Small intestine (tissue), 7 donors: ENCODE measurements around the gene SETD3. TPM values are rescaled to one million over a fixed set of nuclear protein-coding genes. Genes with fewer than 3 reads are reported as not detected.

ENCODE experiments used
- DNase-seq, 2 donors: peaks; one replicate each; pipeline versions ENCODE4 v3.0.0 to v3.0.0-alpha.2; 2013
- FAIRE-seq: peaks from 2 replicates; lab custom pipeline; 2012; peaks lifted over from hg19 to GRCh38; lab: Jason Lieb, UNC
- H3K27ac ChIP-seq, 3 donors: one replicate each; pipeline ENCODE4 v1.5.1; 2013; ENCODE audit warnings: low read length in 2 of 3, mild to moderate bottlenecking in 2 of 3, control low read depth in 1 of 3, inconsistent platforms in 1 of 3, low read depth in 1 of 3, moderate library complexity in 1 of 3
- H3K27me3 ChIP-seq, 3 donors: one replicate each; pipeline ENCODE4 v1.6.1; 2013; ENCODE audit warnings: low read length in 3 of 3, inconsistent platforms in 1 of 3; ENCODE audit not compliant: control insufficient read depth in 3 of 3, insufficient read depth in 3 of 3
- H3K36me3 ChIP-seq, 3 donors: one replicate each; pipeline ENCODE4 v1.6.1; 2013; ENCODE audit warnings: low read length in 3 of 3, inconsistent platforms in 1 of 3, low read depth in 1 of 3, mild to moderate bottlenecking in 1 of 3, moderate library complexity in 1 of 3; ENCODE audit not compliant: control insufficient read depth in 3 of 3, insufficient read depth in 2 of 3
- H3K4me1 ChIP-seq, 3 donors: one replicate each; pipeline ENCODE4 v1.6.1; 2013; ENCODE audit warnings: low read length in 2 of 3, inconsistent platforms in 1 of 3, low read depth in 1 of 3, mild to moderate bottlenecking in 1 of 3, moderate library complexity in 1 of 3; ENCODE audit not compliant: control insufficient read depth in 3 of 3, insufficient read depth in 2 of 3
- H3K4me3 ChIP-seq, 3 donors: one replicate each; pipeline ENCODE4 v1.5.1; 2013; ENCODE audit warnings: low read length in 3 of 3, control low read depth in 1 of 3, inconsistent platforms in 1 of 3, low read depth in 1 of 3, mild to moderate bottlenecking in 1 of 3, moderate library complexity in 1 of 3
- H3K9me3 ChIP-seq, 2 donors: one replicate each; pipeline ENCODE4 v1.6.1; 2013; ENCODE audit warnings: low read depth in 1 of 2, low read length in 1 of 2; ENCODE audit not compliant: control insufficient read depth in 2 of 2, insufficient read depth in 1 of 2
- WGBS, 3 donors: extraction: QIAGEN DNeasy Blood & Tissue Kit; methylation state at CpG; one replicate each; pipeline ENCODE4 v1.1.7; 2013; 5-methylcytosine and 5-hydroxymethylcytosine counted together
- polyA plus RNA-seq, 4 donors: library from polyadenylated mRNA; stranded (reverse) in 3 of 4; unstranded in 1 of 4; fragments of 200-250 nt in 3 of 4; fragments of 120-200 nt in 1 of 4; gene quantifications; one replicate each; pipeline versions ENCODE4 v1.2.1 to v1.2.3, GENCODE V29; 2013
- donor health status: healthy with polysubstance abuse.
- donor health status: control.
- donor health status: control.
- donor health status: Bipolar disorder and iron deficiency.
- donor health status: healthy.

SETD3 gene
- polyA plus RNA-seq, 4 donors, result 38.1 to 61.4 (median 50.9) TPM

- Histone ChIP-seq H3K27me3 (no peaks in the 10 kb centered on the region), H3K27ac (no peak overlapping the region), H3K4me1 (peaks cover 0 to 9% (median 2%) of the 10 kb centered on the region in 3 donors), H3K9me3 (no peaks in the 10 kb centered on the region), H3K4me3 (no peak overlapping the region), H3K36me3 (peaks cover 2 to 35% (median 7%) of the 10 kb centered on the region in 3 donors)
- DNase-seq, result no peak
- FAIRE-seq, result no peak
- 55 to 71% (median 67%) methylated on average over 4 of the region's 4 CpGs for WGBS, 3 donors
Measured at GRCh38 chr14:99435327-99435726, 45.3 kb downstream of the SETD3 start.

GRCh38 chr14:99432485-99432884 is 48.2 kb downstream of the SETD3 start:
- peaks cover 2 to 47% (median 14%) of the 10 kb centered on the region in 3 donors for H3K36me3 ChIP-seq
- no peak for FAIRE-seq
- no peak for DNase-seq
- no peak overlapping the region for H3K27ac ChIP-seq
- peaks cover 0 to 9% (median 2%) of the 10 kb centered on the region in 3 donors for H3K4me1 ChIP-seq
- H3K27me3 ChIP-seq, result no peaks in the 10 kb centered on the region
- 54 to 72% (median 56%) methylated on average over 1 of the region's 1 CpG for WGBS, 3 donors
- peaks cover 0 to 11% of the 10 kb centered on the region in 2 donors for H3K9me3 ChIP-seq
- H3K4me3 ChIP-seq, result no peak overlapping the region

- Histone ChIP-seq H3K27me3 (no peaks in the 10 kb centered on the region), H3K4me1 (peaks cover 0 to 5% (median 2%) of the 10 kb centered on the region in 3 donors), H3K36me3 (peaks cover 2 to 44% (median 14%) of the 10 kb centered on the region in 3 donors), H3K4me3 (no peak overlapping the region), H3K9me3 (peaks cover 0 to 11% of the 10 kb centered on the region in 2 donors), H3K27ac (no peak overlapping the region)
- 17 to 41% (median 38%) methylated on average over 3 of the region's 3 CpGs for WGBS, 3 donors
- FAIRE-seq, result no peak
- peak; percentile 26 to 48 for DNase-seq
Measured at GRCh38 chr14:99431986-99432385, 48.7 kb downstream of the SETD3 start.

- H3K4me3 ChIP-seq, result no peak overlapping the region
- no peak overlapping the region for H3K27ac ChIP-seq
- peaks cover 0 to 11% of the 10 kb centered on the region in 2 donors for H3K9me3 ChIP-seq
- H3K36me3 ChIP-seq, result peaks cover 2 to 45% (median 12%) of the 10 kb centered on the region in 3 donors
- H3K4me1 ChIP-seq, result peaks cover 0 to 2% (median 0%) of the 10 kb centered on the region in 3 donors
- no peaks in the 10 kb centered on the region for H3K27me3 ChIP-seq
- WGBS, 3 donors, result 33 to 56% (median 42%) methylated on average over 7 of the region's 7 CpGs
- DNase-seq, result peak; percentile 17 to 71
- no peak for FAIRE-seq
Measured at GRCh38 chr14:99430491-99430890, 50.2 kb downstream of the SETD3 start.

GRCh38 chr14:99427632-99428300 is 52.9 kb downstream of the SETD3 start:
- Histone ChIP-seq H3K4me1 (peaks cover 4 to 17% (median 7%) of the 10 kb centered on the region in 3 donors), H3K27ac (no peak overlapping the region), H3K36me3 (peaks cover 2 to 52% (median 11%) of the 10 kb centered on the region in 3 donors), H3K27me3 (no peaks in the 10 kb centered on the region), H3K9me3 (peaks cover 0 to 11% of the 10 kb centered on the region in 2 donors), H3K4me3 (no peak overlapping the region)
- FAIRE-seq, result no peak
- 85 to 87% (median 85%) methylated on average over 11 of the region's 11 CpGs for WGBS, 3 donors
- DNase-seq, result no peak

GRCh38 chr14:99426813-99427346 is 53.8 kb downstream of the SETD3 start:
- WGBS, 3 donors, result 90 to 93% (median 91%) methylated on average over 12 of the region's 12 CpGs
- no peaks in the 10 kb centered on the region for H3K27me3 ChIP-seq
- FAIRE-seq (no peak), DNase-seq (no peak)
- peaks cover 0 to 11% of the 10 kb centered on the region in 2 donors for H3K9me3 ChIP-seq
- no peak overlapping the region for H3K4me3 ChIP-seq
- H3K36me3 ChIP-seq, result peaks cover 2 to 49% (median 11%) of the 10 kb centered on the region in 3 donors
- H3K27ac ChIP-seq, result no peak overlapping the region
- peaks cover 4 to 18% (median 11%) of the 10 kb centered on the region in 3 donors for H3K4me1 ChIP-seq

GRCh38 chr14:99426265-99426664 is 54.4 kb downstream of the SETD3 start:
- DNase-seq (no peak), FAIRE-seq (no peak)
- H3K4me1 ChIP-seq, result peaks cover 7 to 18% (median 13%) of the 10 kb centered on the region in 3 donors
- peaks cover 2 to 49% (median 11%) of the 10 kb centered on the region in 3 donors for H3K36me3 ChIP-seq
- H3K27ac ChIP-seq, result no peak overlapping the region
- H3K9me3 ChIP-seq, result peaks cover 0 to 11% of the 10 kb centered on the region in 2 donors
- WGBS, 3 donors, result 75 to 82% (median 80%) methylated on average over 3 of the region's 3 CpGs
- no peaks in the 10 kb centered on the region for H3K27me3 ChIP-seq
- H3K4me3 ChIP-seq, result no peak overlapping the region

- FAIRE-seq (no peak), DNase-seq (peak in 1 of 2 donors; percentile 51)
- H3K4me3 ChIP-seq, result no peak overlapping the region
- peaks cover 11 to 18% (median 13%) of the 10 kb centered on the region in 3 donors for H3K4me1 ChIP-seq
- no peaks in the 10 kb centered on the region for H3K27me3 ChIP-seq
- WGBS, 3 donors, result 20 to 69% (median 39%) methylated on average over 11 of the region's 11 CpGs
- no peak overlapping the region for H3K27ac ChIP-seq
- H3K36me3 ChIP-seq, result peaks cover 0 to 46% (median 11%) of the 10 kb centered on the region in 3 donors
- peaks cover 0 to 11% of the 10 kb centered on the region in 2 donors for H3K9me3 ChIP-seq
Measured at GRCh38 chr14:99425272-99425681, 55.4 kb downstream of the SETD3 start.
